ENCODE data around the gene PPA2.

GRCh38 chr4:105426187-105426897, 47.5 kb downstream of the PPA2 start:
- no peak for TF ChIP-seq CTCF (IDR thresholded peaks at IDR 0.05)
- TF ChIP-seq EP300 (IDR thresholded peaks at IDR 0.05) = no peak
- TF ChIP-seq POLR2A (IDR thresholded peaks at IDR 0.05) = no peak
- no peak for TF ChIP-seq POLR2AphosphoS5 (IDR thresholded peaks at IDR 0.05)
